ENCODE measurements around the gene TRIP11.

The TRIP11 gene

DNA sequence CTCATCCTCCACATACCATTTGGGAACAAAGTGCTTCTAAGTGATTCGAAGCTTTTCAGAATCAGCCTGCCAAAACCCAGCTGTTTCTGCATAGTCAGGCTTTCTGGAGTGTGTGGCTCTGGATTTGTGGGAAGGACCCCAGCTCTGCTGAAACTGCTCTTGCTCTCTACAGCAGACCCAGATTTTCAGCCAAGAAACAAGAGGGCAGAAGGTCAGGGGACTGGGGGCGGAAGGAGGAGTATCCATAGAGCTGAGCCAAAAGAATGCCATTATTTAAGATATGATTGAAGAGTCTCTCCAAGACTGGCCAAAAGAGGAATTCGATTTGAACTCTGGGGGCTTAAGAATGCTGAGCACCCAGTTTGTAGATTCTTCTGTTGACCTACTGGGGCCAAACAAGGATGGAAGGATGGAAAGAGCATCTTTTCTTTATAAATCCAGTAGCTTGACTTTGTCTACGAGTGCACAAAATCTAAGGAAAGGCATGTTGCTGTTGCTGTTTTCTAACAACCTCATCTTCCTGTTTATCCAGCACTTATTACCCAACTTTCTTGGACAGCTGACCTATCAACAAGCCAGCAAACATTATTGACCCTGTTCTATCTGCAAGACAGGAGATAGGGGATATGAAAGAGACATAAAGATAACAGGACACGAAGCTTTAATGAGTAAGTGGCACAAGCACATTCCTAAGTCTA is 121.5 kb downstream of the TRIP11 start:
- DNase-seq (ENCODE audit: low spot score) = no peak

Data from hematopoietic multipotent progenitor cell treated with erythropoietin and hydrocortisone succinate and interleukin-3 and kit ligand, for 15 days (in vitro differentiated cells).